ENCODE results near the gene SFN.
"Not testable (repeated sequence)": the region's sequence is repeated elsewhere in the genome, so short reads cannot be mapped to it uniquely, and the experiment has no call there.

SFN gene

GRCh38 chr1:26857473-26858060, 5.4 kb upstream of the SFN start:
- H3K27me3 ChIP-seq (ENCODE audit: control insufficient read depth in 1 of 2, insufficient read depth in 2 of 2, low read length in 2 of 2), result no peaks in the 10 kb centered on the region
- H3K4me3 ChIP-seq (ENCODE audit: low read depth in 1 of 2, low read length in 2 of 2), result no peak overlapping the region
- peaks cover 11% of the 10 kb centered on the region for H3K4me1 ChIP-seq (ENCODE audit: insufficient read depth, low read length)
- H3K9ac ChIP-seq (ENCODE audit: low read length), result no peak overlapping the region
- H3K9me3 ChIP-seq (ENCODE audit: low read length), result no peaks in the 10 kb centered on the region
- no peak overlapping the region for H3K27ac ChIP-seq (ENCODE audit: low read depth, low read length)
- H3K36me3 ChIP-seq (ENCODE audit: insufficient read depth, low read length), result peaks cover 31% of the 10 kb centered on the region

- Histone ChIP-seq H3K9ac (ENCODE audit: low read length) (no peak overlapping the region), H3K27me3 (ENCODE audit: control insufficient read depth in 1 of 2, insufficient read depth in 2 of 2, low read length in 2 of 2) (no peaks in the 10 kb centered on the region), H3K27ac (ENCODE audit: low read depth, low read length) (no peak overlapping the region), H3K4me3 (ENCODE audit: low read depth in 1 of 2, low read length in 2 of 2) (no peak overlapping the region), H3K9me3 (ENCODE audit: low read length) (no peaks in the 10 kb centered on the region), H3K36me3 (ENCODE audit: insufficient read depth, low read length) (peaks cover 26% of the 10 kb centered on the region), H3K4me1 (ENCODE audit: insufficient read depth, low read length) (peaks cover 11% of the 10 kb centered on the region)
These were observed 4.8 kb upstream of the SFN start for GRCh38 chr1:26858160-26858559.

- Histone ChIP-seq H3K27ac (ENCODE audit: low read depth, low read length) (no peak overlapping the region), H3K4me3 (ENCODE audit: low read depth in 1 of 2, low read length in 2 of 2) (no peak overlapping the region), H3K9ac (ENCODE audit: low read length) (no peak overlapping the region), H3K9me3 (ENCODE audit: low read length) (no peaks in the 10 kb centered on the region), H3K27me3 (ENCODE audit: control insufficient read depth in 1 of 2, insufficient read depth in 2 of 2, low read length in 2 of 2) (no peaks in the 10 kb centered on the region), H3K4me1 (ENCODE audit: insufficient read depth, low read length) (peaks cover 15% of the 10 kb centered on the region), H3K36me3 (ENCODE audit: insufficient read depth, low read length) (peaks cover 18% of the 10 kb centered on the region)
These were observed 3.9 kb upstream of the SFN start for GRCh38 chr1:26858891-26859640.

GRCh38 chr1:26861286-26861701, 1.7 kb upstream of the SFN start:
- Histone ChIP-seq H3K9ac (ENCODE audit: low read length) (no peak overlapping the region), H3K27ac (ENCODE audit: low read depth, low read length) (no peak overlapping the region), H3K4me3 (ENCODE audit: low read depth in 1 of 2, low read length in 2 of 2) (no peak overlapping the region), H3K27me3 (ENCODE audit: control insufficient read depth in 1 of 2, insufficient read depth in 2 of 2, low read length in 2 of 2) (no peaks in the 10 kb centered on the region), H3K36me3 (ENCODE audit: insufficient read depth, low read length) (peaks cover 2% of the 10 kb centered on the region), H3K4me1 (ENCODE audit: insufficient read depth, low read length) (peaks cover 19% of the 10 kb centered on the region), H3K9me3 (ENCODE audit: low read length) (no peaks in the 10 kb centered on the region)

- H3K9me3 ChIP-seq (ENCODE audit: low read length), result no peaks in the 10 kb centered on the region
- H3K9ac ChIP-seq (ENCODE audit: low read length), result no peak overlapping the region
- peaks cover 19% of the 10 kb centered on the region for H3K4me1 ChIP-seq (ENCODE audit: insufficient read depth, low read length)
- H3K4me3 ChIP-seq (ENCODE audit: low read depth in 1 of 2, low read length in 2 of 2), result no peak overlapping the region
- no peaks in the 10 kb centered on the region for H3K27me3 ChIP-seq (ENCODE audit: control insufficient read depth in 1 of 2, insufficient read depth in 2 of 2, low read length in 2 of 2)
- no peaks in the 10 kb centered on the region for H3K36me3 ChIP-seq (ENCODE audit: insufficient read depth, low read length)
- H3K27ac ChIP-seq (ENCODE audit: low read depth, low read length), result no peak overlapping the region
These were observed 1.0 kb upstream of the SFN start for GRCh38 chr1:26861889-26862378.

GRCh38 chr1:26863685-26864077, 732 bp downstream of the SFN start:
- Histone ChIP-seq H3K9me3 (ENCODE audit: low read length) (no peaks in the 10 kb centered on the region), H3K36me3 (ENCODE audit: insufficient read depth, low read length) (no peaks in the 10 kb centered on the region), H3K4me3 (ENCODE audit: low read depth in 1 of 2, low read length in 2 of 2) (peak overlapping the region; percentile 70 to 95), H3K27ac (ENCODE audit: low read depth, low read length) (peak overlapping the region; percentile 93), H3K4me1 (ENCODE audit: insufficient read depth, low read length) (peaks cover 13% of the 10 kb centered on the region), H3K27me3 (ENCODE audit: control insufficient read depth in 1 of 2, insufficient read depth in 2 of 2, low read length in 2 of 2) (no peaks in the 10 kb centered on the region), H3K9ac (ENCODE audit: low read length) (no peak overlapping the region)

GRCh38 chr1:26864610-26865480, 1.9 kb downstream of the SFN start:
- H3K4me3 ChIP-seq (ENCODE audit: low read depth in 1 of 2, low read length in 2 of 2), result peak overlapping the region; percentile 70 to 95
- H3K4me1 ChIP-seq (ENCODE audit: insufficient read depth, low read length), result peaks cover 8% of the 10 kb centered on the region
- H3K9me3 ChIP-seq (ENCODE audit: low read length), result no peaks in the 10 kb centered on the region
- H3K36me3 ChIP-seq (ENCODE audit: insufficient read depth, low read length), result no peaks in the 10 kb centered on the region
- no peaks in the 10 kb centered on the region for H3K27me3 ChIP-seq (ENCODE audit: control insufficient read depth in 1 of 2, insufficient read depth in 2 of 2, low read length in 2 of 2)
- peak overlapping the region; percentile 70 for H3K9ac ChIP-seq (ENCODE audit: low read length)
- peak overlapping the region; percentile 93 for H3K27ac ChIP-seq (ENCODE audit: low read depth, low read length)

- not testable (repeated sequence) for H3K9ac ChIP-seq (ENCODE audit: low read length); H3K4me3 ChIP-seq (ENCODE audit: low read depth in 1 of 2, low read length in 2 of 2); H3K27ac ChIP-seq (ENCODE audit: low read depth, low read length); H3K9me3 ChIP-seq (ENCODE audit: low read length); H3K27me3 ChIP-seq (ENCODE audit: control insufficient read depth in 1 of 2, insufficient read depth in 2 of 2, low read length in 2 of 2); H3K36me3 ChIP-seq (ENCODE audit: insufficient read depth, low read length); H3K4me1 ChIP-seq (ENCODE audit: insufficient read depth, low read length)
These were observed 10.1 kb downstream of the SFN start for GRCh38 chr1:26873097-26873496.

GRCh38 chr1:26874896-26875295, 11.9 kb downstream of the SFN start:
- no peaks in the 10 kb centered on the region for H3K27me3 ChIP-seq (ENCODE audit: control insufficient read depth in 1 of 2, insufficient read depth in 2 of 2, low read length in 2 of 2)
- H3K4me1 ChIP-seq (ENCODE audit: insufficient read depth, low read length), result no peaks in the 10 kb centered on the region
- H3K27ac ChIP-seq (ENCODE audit: low read depth, low read length), result no peak overlapping the region

GRCh38 chr1:26877326-26877725, 14.4 kb downstream of the SFN start:
- Histone ChIP-seq H3K36me3 (ENCODE audit: insufficient read depth, low read length) (peaks cover 30% of the 10 kb centered on the region), H3K9ac (ENCODE audit: low read length) (no peak overlapping the region), H3K27ac (ENCODE audit: low read depth, low read length) (no peak overlapping the region), H3K9me3 (ENCODE audit: low read length) (no peaks in the 10 kb centered on the region), H3K27me3 (ENCODE audit: control insufficient read depth in 1 of 2, insufficient read depth in 2 of 2, low read length in 2 of 2) (no peaks in the 10 kb centered on the region), H3K4me1 (ENCODE audit: insufficient read depth, low read length) (no peaks in the 10 kb centered on the region), H3K4me3 (ENCODE audit: low read depth in 1 of 2, low read length in 2 of 2) (no peak overlapping the region)

More at GRCh38 chr1:26874896-26875295, 11.9 kb downstream of the SFN start:
- Histone ChIP-seq H3K9me3 (ENCODE audit: low read length) (no peaks in the 10 kb centered on the region), H3K36me3 (ENCODE audit: insufficient read depth, low read length) (peaks cover 20% of the 10 kb centered on the region), H3K9ac (ENCODE audit: low read length) (no peak overlapping the region), H3K4me3 (ENCODE audit: low read depth in 1 of 2, low read length in 2 of 2) (no peak overlapping the region)

GRCh38 chr1:26879793-26880192, 16.8 kb downstream of the SFN start:
- Histone ChIP-seq H3K36me3 (ENCODE audit: insufficient read depth, low read length) (peaks cover 53% of the 10 kb centered on the region), H3K4me1 (ENCODE audit: insufficient read depth, low read length) (no peaks in the 10 kb centered on the region), H3K4me3 (ENCODE audit: low read depth in 1 of 2, low read length in 2 of 2) (no peak overlapping the region), H3K9me3 (ENCODE audit: low read length) (no peaks in the 10 kb centered on the region), H3K27ac (ENCODE audit: low read depth, low read length) (no peak overlapping the region), H3K9ac (ENCODE audit: low read length) (no peak overlapping the region), H3K27me3 (ENCODE audit: control insufficient read depth in 1 of 2, insufficient read depth in 2 of 2, low read length in 2 of 2) (no peaks in the 10 kb centered on the region)

All from muscle layer of colon (tissue), 2 donors.